SK-N-SH treated with all-trans-retinoic acid at 6 μM for 48 hours (cell line): ENCODE measurements around the gene XPC.

Experiments used
- ATAC-seq: fragments of 200-7000 bp; cut with Tn5 transposase; 3 replicates; pipeline ENCODE4 v1.9.1; 2020; ENCODE audit warnings: mild to moderate bottlenecking, moderate library complexity
- ARNTL ChIP-seq: fragments of 450-650 bp; formaldehyde crosslinking; IDR thresholded peaks from 2 replicates; pipeline ENCODE4 v1.5.0; 2020; ENCODE audit warnings: low read depth, mild to moderate bottlenecking, moderate library complexity, borderline replicate concordance
- BACH2 ChIP-seq: fragments of 250-450 bp; sonication (Bioruptor Pico); IDR thresholded peaks from 2 replicates; pipeline ENCODE4 v1.9.0; 2021; ENCODE audit warnings: mild to moderate bottlenecking, borderline replicate concordance
- CREB5 ChIP-seq: fragments of 250-450 bp; sonication (Bioruptor Pico); IDR thresholded peaks from 2 replicates; pipeline ENCODE4 v1.5.1; 2020; ENCODE audit warnings: low read depth, mild to moderate bottlenecking, moderate library complexity
- CSDC2 ChIP-seq: fragments of 250-450 bp; sonication (Bioruptor Pico); IDR thresholded peaks from 2 replicates; pipeline ENCODE4 v1.5.0; 2020; ENCODE audit warnings: mild to moderate bottlenecking, moderate library complexity
- ESRRG ChIP-seq: fragments of 250-450 bp; sonication (Bioruptor Pico); IDR thresholded peaks from 2 replicates; pipeline ENCODE4 v1.6.1; 2021; ENCODE audit warnings: mild to moderate bottlenecking
- GLIS3 ChIP-seq: fragments of 250-450 bp; sonication (Bioruptor Pico); IDR thresholded peaks from 2 replicates; pipeline ENCODE4 v1.5.0; 2020; ENCODE audit warnings: mild to moderate bottlenecking, moderate library complexity
- ISL1 ChIP-seq: fragments of 250-450 bp; sonication (Bioruptor Pico); IDR thresholded peaks from 2 replicates; pipeline ENCODE4 v2.1.2; 2022; ENCODE audit warnings: mild to moderate bottlenecking, moderate library complexity
- OSR1 ChIP-seq: fragments of 250-450 bp; sonication (Bioruptor Pico); IDR thresholded peaks from 2 replicates; pipeline ENCODE4 v1.8.0; 2022; ENCODE audit warnings: moderate library complexity, mild to moderate bottlenecking, inconsistent platforms
- POU6F1 ChIP-seq: fragments of 250-450 bp; sonication (Bioruptor Pico); IDR thresholded peaks from 2 replicates; pipeline ENCODE4 v1.8.0; 2021; ENCODE audit warnings: low read depth, mild to moderate bottlenecking, moderate library complexity, borderline replicate concordance
- PPARA ChIP-seq: fragments of 250-450 bp; sonication (Bioruptor Pico); IDR thresholded peaks from 2 replicates; pipeline ENCODE4 v1.5.0; 2020; ENCODE audit warnings: mild to moderate bottlenecking, borderline replicate concordance
- RARB ChIP-seq: fragments of 250-450 bp; sonication (Bioruptor Pico); IDR thresholded peaks from 2 replicates; pipeline ENCODE4 v1.8.0; 2021; ENCODE audit warnings: mild to moderate bottlenecking, moderate library complexity
- SNAI2 ChIP-seq: fragments of 250-450 bp; sonication (Bioruptor Pico); IDR thresholded peaks from 2 replicates; pipeline ENCODE4 v1.5.0; 2020; ENCODE audit warnings: mild to moderate bottlenecking, moderate library complexity
- TCF4 ChIP-seq: fragments of 250-450 bp; sonication (Bioruptor Pico); IDR thresholded peaks from 2 replicates; pipeline ENCODE4 v1.8.0; 2021; ENCODE audit warnings: mild to moderate bottlenecking, moderate library complexity, borderline replicate concordance
- TOX ChIP-seq: fragments of 250-450 bp; sonication (Bioruptor Pico); IDR thresholded peaks from 2 replicates; pipeline ENCODE4 v1.8.0; 2021; ENCODE audit warnings: mild to moderate bottlenecking, moderate library complexity, borderline replicate concordance
- TSHZ2 ChIP-seq: fragments of 250-450 bp; sonication (Bioruptor Pico); IDR thresholded peaks from 2 replicates; pipeline ENCODE4 v1.5.0; 2020; ENCODE audit warnings: mild to moderate bottlenecking, moderate library complexity
- ZC3H10 ChIP-seq: fragments of 250-450 bp; sonication (Bioruptor Pico); IDR thresholded peaks from 2 replicates; pipeline ENCODE4 v1.5.1; 2021; ENCODE audit warnings: mild to moderate bottlenecking, moderate library complexity
- ZFP3 ChIP-seq: fragments of 250-450 bp; sonication (Bioruptor Pico); IDR thresholded peaks from 2 replicates; pipeline ENCODE4 v1.5.0; 2020; ENCODE audit warnings: mild to moderate bottlenecking, moderate library complexity
- ZFP30 ChIP-seq: fragments of 450-650 bp; formaldehyde crosslinking; IDR thresholded peaks from 2 replicates; pipeline ENCODE4 v1.5.0; 2022; ENCODE audit warnings: mild to moderate bottlenecking, moderate library complexity
- ZNF565 ChIP-seq: fragments of 450-650 bp; formaldehyde crosslinking; conservative IDR thresholded peaks from 2 replicates; pipeline ENCODE4 v1.5.0; 2020; ENCODE audit warnings: low read depth, mild to moderate bottlenecking, moderate library complexity
- ZNF70 ChIP-seq: fragments of 450-650 bp; formaldehyde crosslinking; IDR thresholded peaks from 2 replicates; pipeline ENCODE4 v1.5.0; 2020; ENCODE audit warnings: mild to moderate bottlenecking, moderate library complexity
- ZNF8 ChIP-seq: fragments of 450-650 bp; formaldehyde crosslinking; IDR thresholded peaks from 2 replicates; pipeline ENCODE4 v1.5.0; 2020; ENCODE audit warnings: mild to moderate bottlenecking, moderate library complexity

XPC gene

GRCh38 chr3:14200276-14200675, 21.9 kb upstream of the XPC start:
- no peak for TF ChIP-seq ZNF70
- ATAC-seq = no peak

GRCh38 chr3:14199641-14200040, 21.2 kb upstream of the XPC start:
- TF ChIP-seq ISL1 (CRISPR knock-in tag) = no peak
- TF ChIP-seq ZNF565 (CRISPR knock-in tag) = no peak
- TF ChIP-seq OSR1 (CRISPR knock-in tag) = no peak
- no peak for TF ChIP-seq RARB (CRISPR knock-in tag)
- TF ChIP-seq TSHZ2 (CRISPR knock-in tag) = no peak
- TF ChIP-seq ZNF70 = no peak
- no peak for TF ChIP-seq ZFP30 (CRISPR knock-in tag)
- TF ChIP-seq PPARA (CRISPR knock-in tag) = no peak
- no peak for TF ChIP-seq ZNF8 (CRISPR knock-in tag)
- TF ChIP-seq TOX (CRISPR knock-in tag) = no peak
- TF ChIP-seq BACH2 = no peak
- TF ChIP-seq SNAI2 (CRISPR knock-in tag) = no peak
- TF ChIP-seq TCF4 (CRISPR knock-in tag) = no peak
- TF ChIP-seq POU6F1 (CRISPR knock-in tag) = no peak
- no peak for ATAC-seq

GRCh38 chr3:14194865-14195264, 16.5 kb upstream of the XPC start:
- TF ChIP-seq POU6F1 (CRISPR knock-in tag) (no peak), ZNF70 (no peak), ZNF565 (CRISPR knock-in tag) (no peak), ZFP3 (CRISPR knock-in tag) (no peak)
- TF ChIP-seq, all 23 proteins: peak for 0
- no peak for ATAC-seq

- TF ChIP-seq ZNF70 (no peak), GLIS3 (no peak), RARB (CRISPR knock-in tag) (no peak), ESRRG (CRISPR knock-in tag) (no peak), TOX (CRISPR knock-in tag) (no peak), ZNF565 (CRISPR knock-in tag) (no peak), TCF4 (CRISPR knock-in tag) (no peak), ZNF8 (CRISPR knock-in tag) (no peak), SNAI2 (CRISPR knock-in tag) (no peak), ZC3H10 (CRISPR knock-in tag) (no peak)
- no peak for ATAC-seq
Observed at GRCh38 chr3:14188041-14188754, 9.8 kb upstream of the XPC start.

GRCh38 chr3:14186854-14187458, 8.6 kb upstream of the XPC start:
- TF ChIP-seq ESRRG (CRISPR knock-in tag) (no peak), ZNF8 (CRISPR knock-in tag) (no peak), ZNF565 (CRISPR knock-in tag) (no peak), TCF4 (CRISPR knock-in tag) (no peak), ARNTL (CRISPR knock-in tag) (no peak), PPARA (CRISPR knock-in tag) (no peak), ZNF70 (no peak), ZFP30 (CRISPR knock-in tag) (no peak), CSDC2 (CRISPR knock-in tag) (no peak), GLIS3 (no peak), ISL1 (CRISPR knock-in tag) (no peak), CREB5 (CRISPR knock-in tag) (no peak)
- ATAC-seq = no peak
